ENCODE measurements around the gene PCNT. TPM values are rescaled to one million over a fixed set of nuclear protein-coding genes. Genes with fewer than 3 reads are reported as not detected.

Gene PCNT
- polyA plus RNA-seq, 1 donor from 2014 or later: 28.2 TPM

GRCh38 chr21:46425571-46425970 lies 101.6 kb downstream of the PCNT start:
- no peak overlapping the region for H3K9ac ChIP-seq (ENCODE audit: low read length)
- H3K36me3 ChIP-seq (ENCODE audit: insufficient read depth, low read length): no peaks in the 10 kb centered on the region
- no peaks in the 10 kb centered on the region for H3K27me3 ChIP-seq (ENCODE audit: insufficient read depth, low read depth, low read length)
- no peaks in the 10 kb centered on the region for H3F3A ChIP-seq (ENCODE audit: insufficient read depth, low read length, poor library complexity, severe bottlenecking)
- H2AFZ ChIP-seq (ENCODE audit: low read depth, low read length): no peak overlapping the region
- H3K9me3 ChIP-seq (ENCODE audit: low read length): no peaks in the 10 kb centered on the region
- H3K9me2 ChIP-seq (ENCODE audit: insufficient read depth, low read length): no peaks in the 10 kb centered on the region
- no peak overlapping the region for H3K4me3 ChIP-seq (ENCODE audit: low read length)
- no peak for TF ChIP-seq SMC3 (conservative IDR thresholded peaks at IDR 0.05; ENCODE audit: poor library complexity)
- TF ChIP-seq EP300 (conservative IDR thresholded peaks at IDR 0.05; ENCODE audit: poor library complexity, severe bottlenecking): no peak
- TF ChIP-seq RAD21 (conservative IDR thresholded peaks at IDR 0.05): no peak
- no peak for TF ChIP-seq REST (IDR thresholded peaks at IDR 0.05; ENCODE audit: borderline replicate concordance)
- TF ChIP-seq CTCF (IDR thresholded peaks at IDR 0.05; ENCODE audit: poor library complexity, severe bottlenecking): no peak
- TF ChIP-seq TAF1 (IDR thresholded peaks at IDR 0.05; ENCODE audit: low read depth): no peak
- no peak for TF ChIP-seq POLR2AphosphoS5 (IDR thresholded peaks at IDR 0.05)
- TF ChIP-seq EZH2 (IDR thresholded peaks at IDR 0.05; ENCODE audit: borderline replicate concordance, insufficient read depth, low read length, poor library complexity, severe bottlenecking): no peak
- H3K4me2 ChIP-seq (ENCODE audit: low read length): no peak overlapping the region
- H3K27ac ChIP-seq (ENCODE audit: low read length): no peak overlapping the region
- H3K79me2 ChIP-seq (replicated peaks; ENCODE audit: insufficient read depth, low read length): no peaks in the 10 kb centered on the region
- no peaks in the 10 kb centered on the region for H4K20me1 ChIP-seq (ENCODE audit: insufficient read depth)

GRCh38 chr21:46426313-46427046 lies 102.5 kb downstream of the PCNT start:
- H3K36me3 ChIP-seq (ENCODE audit: insufficient read depth, low read length): no peaks in the 10 kb centered on the region

More at GRCh38 chr21:46426313-46427046, 102.5 kb downstream of the PCNT start:
- H3K9me2 ChIP-seq (ENCODE audit: insufficient read depth, low read length): no peaks in the 10 kb centered on the region
- no peak overlapping the region for H3K27ac ChIP-seq (ENCODE audit: low read length)
- H3K9ac ChIP-seq (ENCODE audit: low read length): no peak overlapping the region
- no peak overlapping the region for H3K4me3 ChIP-seq (ENCODE audit: low read length)
- H4K20me1 ChIP-seq (ENCODE audit: insufficient read depth): no peaks in the 10 kb centered on the region
- no peaks in the 10 kb centered on the region for H3K79me2 ChIP-seq (replicated peaks; ENCODE audit: insufficient read depth, low read length)
- no peaks in the 10 kb centered on the region for H3F3A ChIP-seq (ENCODE audit: insufficient read depth, low read length, poor library complexity, severe bottlenecking)
- no peak overlapping the region for H3K4me2 ChIP-seq (ENCODE audit: low read length)
- H2AFZ ChIP-seq (ENCODE audit: low read depth, low read length): no peak overlapping the region
- no peaks in the 10 kb centered on the region for H3K9me3 ChIP-seq (ENCODE audit: low read length)
- H3K27me3 ChIP-seq (ENCODE audit: insufficient read depth, low read depth, low read length): no peaks in the 10 kb centered on the region
- TF ChIP-seq SMC3 (conservative IDR thresholded peaks at IDR 0.05; ENCODE audit: poor library complexity) (no peak), EZH2 (IDR thresholded peaks at IDR 0.05; ENCODE audit: borderline replicate concordance, insufficient read depth, low read length, poor library complexity, severe bottlenecking) (no peak), MXI1 (conservative IDR thresholded peaks at IDR 0.05; ENCODE audit: poor library complexity, severe bottlenecking) (no peak), POLR2AphosphoS5 (IDR thresholded peaks at IDR 0.05) (no peak), TAF1 (IDR thresholded peaks at IDR 0.05; ENCODE audit: low read depth) (no peak), RAD21 (conservative IDR thresholded peaks at IDR 0.05) (no peak), EP300 (conservative IDR thresholded peaks at IDR 0.05; ENCODE audit: poor library complexity, severe bottlenecking) (no peak), REST (IDR thresholded peaks at IDR 0.05; ENCODE audit: borderline replicate concordance) (no peak), CTCF (IDR thresholded peaks at IDR 0.05; ENCODE audit: poor library complexity, severe bottlenecking) (no peak)
